Peyer's patch (tissue), 4 donors: ENCODE data around the gene MYO1D. TPM values are rescaled to one million over a fixed set of nuclear protein-coding genes. Genes with fewer than 3 reads are reported as not detected.

Experiments
- DNase-seq, 3 donors: peaks; one replicate each; pipeline ENCODE4 v3.0.0-alpha.2; 2017 to 2019
- H3K27ac ChIP-seq, 4 donors: fragments of 200-600 bp; sonication (generic); one replicate each; pipeline ENCODE4 v1.5.1; 2016 to 2019
- H3K27me3 ChIP-seq, 2 donors: fragments of 200-600 bp; sonication (generic); one replicate each; pipeline ENCODE4 v1.5.1; 2019
- H3K36me3 ChIP-seq, 3 donors: fragments of 200-600 bp; sonication (generic); one replicate each; pipeline ENCODE4 v1.5.1; 2016 to 2019
- H3K4me1 ChIP-seq, 4 donors: fragments of 200-600 bp; sonication (generic); one replicate each; pipeline ENCODE4 v1.5.1; 2016 to 2019
- H3K4me3 ChIP-seq, 4 donors: fragments of 200-600 bp; sonication (generic); 1 replicate in 3 of 4; 2 replicates in 1 of 4; pipeline ENCODE4 v1.5.1; 2016 to 2019; ENCODE audit warnings: mild to moderate bottlenecking in 1 of 4
- H3K9me3 ChIP-seq, 4 donors: fragments of 200-600 bp; sonication (generic); one replicate each; pipeline ENCODE4 v1.5.1; 2016 to 2019; ENCODE audit warnings: mild to moderate bottlenecking in 1 of 4
- POLR2A ChIP-seq, 2 donors: fragments of 450-650 bp; IDR thresholded peaks; one replicate each; pipeline ENCODE4 v1.5.1; 2017; ENCODE audit warnings: antibody characterized with exemption in 2 of 2, mild to moderate bottlenecking in 2 of 2, moderate library complexity in 2 of 2
- total RNA-seq, 4 donors: library from RNA; depleted of rRNA; stranded (reverse); fragments of >200 nt; gene quantifications; one replicate each; pipeline ENCODE4 v1.1.0, GENCODE V29; 2016
- TF ChIP-seq, protein P1 (sequence below), 6 experiments: fragments of 450-650 bp in 4 of 6; fragments of 200-600 bp in 2 of 6; sonication (generic) in 1 of 6; IDR thresholded peaks; one replicate each; pipeline ENCODE4 v1.5.1; 2017 to 2019; ENCODE audit warnings: antibody characterized with exemption in 6 of 6, mild to moderate bottlenecking in 3 of 6, moderate library complexity in 1 of 6

MYO1D gene
- total RNA-seq, 4 donors from 2014 or later, result 148 to 340 (median 328) TPM

DNA sequence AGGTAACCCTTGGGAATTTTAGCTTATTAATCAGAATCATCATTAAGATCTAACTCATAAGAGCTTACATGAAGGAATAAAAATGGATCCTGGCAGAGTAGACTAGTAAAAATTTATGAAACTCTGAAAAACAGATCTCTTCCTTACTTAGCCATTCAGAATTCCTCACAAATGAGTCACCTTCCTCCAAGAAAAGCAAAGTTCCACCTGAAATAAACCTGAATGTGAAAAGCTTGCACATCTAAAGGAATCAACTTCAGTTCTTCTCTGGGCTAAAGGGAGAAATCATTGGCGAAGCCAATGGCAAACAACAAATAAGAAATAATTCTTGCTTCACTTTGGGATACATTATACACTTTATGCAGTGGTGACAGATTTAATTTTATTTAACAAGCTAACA lies 22.7 kb downstream of the MYO1D start:
- Histone ChIP-seq H3K36me3 (no peaks in the 10 kb centered on the region), H3K9me3 (no peaks in the 10 kb centered on the region), H3K4me3 (peak overlapping the region in 2 of 4 donors; percentile 15 to 23), H3K27ac (peak overlapping the region in 3 of 4 donors; percentile 33 to 73 (median 57)), H3K27me3 (no peaks in the 10 kb centered on the region), H3K4me1 (peaks cover 0 to 9% (median 0%) of the 10 kb centered on the region in 4 donors)
- no peak for DNase-seq
- TF ChIP-seq POLR2A (IDR thresholded peaks at IDR 0.05), result no peak
- TF ChIP-seq, protein P1, sequence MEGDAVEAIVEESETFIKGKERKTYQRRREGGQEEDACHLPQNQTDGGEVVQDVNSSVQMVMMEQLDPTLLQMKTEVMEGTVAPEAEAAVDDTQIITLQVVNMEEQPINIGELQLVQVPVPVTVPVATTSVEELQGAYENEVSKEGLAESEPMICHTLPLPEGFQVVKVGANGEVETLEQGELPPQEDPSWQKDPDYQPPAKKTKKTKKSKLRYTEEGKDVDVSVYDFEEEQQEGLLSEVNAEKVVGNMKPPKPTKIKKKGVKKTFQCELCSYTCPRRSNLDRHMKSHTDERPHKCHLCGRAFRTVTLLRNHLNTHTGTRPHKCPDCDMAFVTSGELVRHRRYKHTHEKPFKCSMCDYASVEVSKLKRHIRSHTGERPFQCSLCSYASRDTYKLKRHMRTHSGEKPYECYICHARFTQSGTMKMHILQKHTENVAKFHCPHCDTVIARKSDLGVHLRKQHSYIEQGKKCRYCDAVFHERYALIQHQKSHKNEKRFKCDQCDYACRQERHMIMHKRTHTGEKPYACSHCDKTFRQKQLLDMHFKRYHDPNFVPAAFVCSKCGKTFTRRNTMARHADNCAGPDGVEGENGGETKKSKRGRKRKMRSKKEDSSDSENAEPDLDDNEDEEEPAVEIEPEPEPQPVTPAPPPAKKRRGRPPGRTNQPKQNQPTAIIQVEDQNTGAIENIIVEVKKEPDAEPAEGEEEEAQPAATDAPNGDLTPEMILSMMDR (IDR thresholded peaks at IDR 0.05), result no peak

DNA sequence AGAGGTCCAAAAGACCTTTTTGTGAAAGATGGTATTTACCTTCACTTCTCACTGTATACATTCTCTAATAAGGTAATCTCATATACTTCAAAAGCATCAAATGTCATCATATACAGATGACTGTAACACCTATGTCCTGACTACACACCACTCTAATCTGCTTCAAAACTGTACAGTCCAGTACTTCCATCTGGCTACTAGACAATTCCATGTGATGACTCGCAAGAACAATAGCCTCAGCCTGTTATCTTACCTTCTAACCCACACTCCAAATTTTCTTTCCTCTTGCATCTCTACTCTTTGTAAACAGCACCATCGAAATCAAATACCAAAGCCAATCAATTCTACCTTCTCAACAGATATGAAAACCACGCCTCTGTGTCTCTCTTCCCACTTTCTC lies 24.1 kb downstream of the MYO1D start:
- Histone ChIP-seq H3K36me3 (no peaks in the 10 kb centered on the region), H3K27ac (no peak overlapping the region), H3K27me3 (no peaks in the 10 kb centered on the region), H3K4me1 (peaks cover 0 to 9% (median 0%) of the 10 kb centered on the region in 4 donors), H3K9me3 (no peaks in the 10 kb centered on the region), H3K4me3 (no peak overlapping the region)
- TF ChIP-seq POLR2A (IDR thresholded peaks at IDR 0.05), result no peak
- DNase-seq, result no peak

- no peak for DNase-seq
- no peak for TF ChIP-seq POLR2A (IDR thresholded peaks at IDR 0.05)
- TF ChIP-seq, protein P1 (IDR thresholded peaks at IDR 0.05), result no peak
- no peaks in the 10 kb centered on the region for H3K36me3 ChIP-seq
- H3K27me3 ChIP-seq, result no peaks in the 10 kb centered on the region
- no peak overlapping the region for H3K4me3 ChIP-seq
- H3K27ac ChIP-seq, result no peak overlapping the region
- peaks cover 0 to 9% (median 0%) of the 10 kb centered on the region in 4 donors for H3K4me1 ChIP-seq
- H3K9me3 ChIP-seq, result no peaks in the 10 kb centered on the region
Observed at GRCh38 chr17:32849879-32850278, 27.0 kb downstream of the MYO1D start.

- H3K36me3 ChIP-seq, result no peaks in the 10 kb centered on the region
- no peak for TF ChIP-seq POLR2A (IDR thresholded peaks at IDR 0.05)
- TF ChIP-seq, protein P1 (IDR thresholded peaks at IDR 0.05), result no peak
- no peaks in the 10 kb centered on the region for H3K27me3 ChIP-seq
- H3K9me3 ChIP-seq, result no peaks in the 10 kb centered on the region
- H3K4me3 ChIP-seq, result no peak overlapping the region
- no peak for DNase-seq
- H3K4me1 ChIP-seq, result peaks cover 0 to 3% (median 0%) of the 10 kb centered on the region in 4 donors
- H3K27ac ChIP-seq, result peak overlapping the region in 1 of 4 donors; percentile 46
Observed at GRCh38 chr17:32847977-32848376, 28.9 kb downstream of the MYO1D start.

GRCh38 chr17:32846143-32846542 lies 30.8 kb downstream of the MYO1D start:
- no peak for DNase-seq
- no peak for TF ChIP-seq POLR2A (IDR thresholded peaks at IDR 0.05)
- TF ChIP-seq, protein P1 (IDR thresholded peaks at IDR 0.05), result no peak
- Histone ChIP-seq H3K27ac (no peak overlapping the region), H3K27me3 (no peaks in the 10 kb centered on the region), H3K36me3 (no peaks in the 10 kb centered on the region), H3K4me3 (no peak overlapping the region), H3K4me1 (no peaks in the 10 kb centered on the region), H3K9me3 (no peaks in the 10 kb centered on the region)

DNA sequence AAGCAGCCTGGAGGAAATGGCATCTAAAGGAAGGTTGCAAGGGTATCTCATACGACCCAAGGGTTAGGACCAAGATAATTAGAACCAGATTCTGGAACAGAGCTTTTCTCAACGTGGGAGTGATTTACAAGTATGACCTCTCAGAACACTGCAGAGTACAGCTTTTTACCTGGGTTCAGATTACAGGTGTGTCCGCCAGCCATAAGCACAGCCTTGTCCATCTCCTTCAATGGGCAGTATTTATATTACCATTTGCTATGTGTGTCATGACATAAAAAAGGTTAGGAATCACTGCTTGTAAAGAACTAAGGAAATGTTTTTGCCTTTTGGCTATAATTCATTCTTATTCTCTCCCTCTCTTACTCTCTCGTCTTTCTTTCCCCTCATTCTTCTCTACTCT lies 36.7 kb downstream of the MYO1D start:
- Histone ChIP-seq H3K27me3 (no peaks in the 10 kb centered on the region), H3K36me3 (no peaks in the 10 kb centered on the region), H3K9me3 (no peaks in the 10 kb centered on the region), H3K4me1 (no peaks in the 10 kb centered on the region), H3K4me3 (no peak overlapping the region), H3K27ac (no peak overlapping the region)
- DNase-seq, result no peak
- no peak for TF ChIP-seq POLR2A (IDR thresholded peaks at IDR 0.05)
- TF ChIP-seq, protein P1 (IDR thresholded peaks at IDR 0.05), result no peak
